ENCODE measurements around the gene FGF1. TPM values are rescaled to one million over a fixed set of nuclear protein-coding genes. Genes with fewer than 3 reads are reported as not detected.

FGF1 gene
- total RNA-seq, 1 experiment from 2014 or later: not detected

DNA sequence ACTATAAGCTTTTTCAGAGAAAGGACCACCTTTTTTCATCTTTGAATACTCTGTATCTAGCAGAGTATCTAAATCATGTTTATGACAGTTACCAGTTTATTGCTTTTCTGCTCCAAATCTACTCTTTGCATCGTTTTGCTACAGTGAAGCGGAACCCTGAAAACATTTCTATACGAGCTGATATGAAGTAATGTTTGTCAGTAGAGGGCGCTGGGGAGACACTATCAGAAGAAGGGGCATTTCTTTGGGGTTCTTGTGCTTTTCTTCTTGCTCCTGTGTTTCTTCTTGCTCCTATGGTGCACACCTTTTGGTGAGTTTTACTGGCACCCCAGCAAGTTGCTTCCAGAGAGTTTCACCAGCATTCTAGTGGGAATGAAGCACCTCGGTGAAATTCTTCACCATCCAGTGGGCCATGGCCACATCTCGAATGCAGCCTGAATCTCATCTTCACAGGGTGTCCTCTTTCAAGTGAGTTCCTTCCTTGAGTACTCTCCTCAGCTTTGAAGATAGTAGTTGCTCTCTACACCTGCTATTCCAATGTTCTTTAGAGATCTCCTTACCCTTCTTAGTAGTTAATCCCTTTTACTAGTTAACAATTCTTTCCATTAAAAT, 98.4 kb downstream of the FGF1 start:
- Histone ChIP-seq H3K4me3 (no peak overlapping the region), H3K9me3 (replicated peaks) (no peaks in the 10 kb centered on the region), H3K4me1 (no peaks in the 10 kb centered on the region), H3K27me3 (peaks cover 6% of the 10 kb centered on the region), H3K27ac (no peak overlapping the region), H3K36me3 (no peaks in the 10 kb centered on the region)
- DNase-seq: peak; percentile 56 to 72

DNA sequence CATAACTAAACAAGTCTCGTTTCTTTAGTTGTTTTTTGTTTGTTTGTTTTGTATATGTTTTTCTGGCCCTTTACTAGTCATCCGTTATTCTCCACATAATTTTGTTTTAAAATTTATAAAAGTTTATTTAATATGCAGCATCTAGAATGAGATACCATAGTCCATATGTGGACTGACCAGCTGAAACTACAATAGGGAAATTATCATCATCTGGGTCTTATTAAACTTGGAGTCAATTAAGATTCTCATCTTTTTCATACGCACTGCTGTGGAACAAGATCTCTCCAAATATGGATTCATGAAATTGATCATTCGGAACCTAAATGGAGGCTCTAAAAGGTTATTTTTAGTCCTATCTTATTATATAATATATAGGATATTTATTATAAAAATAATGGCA, 99.3 kb downstream of the FGF1 start:
- Histone ChIP-seq H3K27me3 (peaks cover 6% of the 10 kb centered on the region), H3K36me3 (no peaks in the 10 kb centered on the region), H3K4me1 (no peaks in the 10 kb centered on the region), H3K27ac (no peak overlapping the region), H3K9me3 (replicated peaks) (no peaks in the 10 kb centered on the region), H3K4me3 (no peak overlapping the region)
- DNase-seq: no peak

DNA sequence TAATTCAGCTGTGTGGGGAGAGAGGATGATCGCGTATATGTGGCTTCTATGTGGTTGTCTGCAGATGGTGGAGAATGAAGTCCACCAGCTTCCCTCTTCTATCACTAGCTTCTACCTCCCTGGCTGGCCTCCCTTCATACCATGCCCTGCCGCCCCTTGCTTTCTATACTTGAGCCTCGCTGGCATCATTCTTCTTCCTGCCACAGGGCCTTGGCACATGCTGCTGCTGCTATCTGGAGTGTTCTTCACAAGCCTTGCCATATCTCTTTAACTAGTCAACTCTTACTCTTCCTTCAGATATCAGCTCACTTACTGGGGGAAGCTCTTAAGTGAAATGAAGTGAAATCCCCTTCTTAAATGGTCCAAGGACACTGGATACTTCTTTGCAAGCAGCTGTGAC, 100.4 kb downstream of the FGF1 start:
- Histone ChIP-seq H3K9me3 (replicated peaks) (no peaks in the 10 kb centered on the region), H3K4me3 (no peak overlapping the region), H3K36me3 (no peaks in the 10 kb centered on the region), H3K27ac (no peak overlapping the region), H3K4me1 (no peaks in the 10 kb centered on the region), H3K27me3 (peaks cover 6% of the 10 kb centered on the region)
- no peak for DNase-seq

DNA sequence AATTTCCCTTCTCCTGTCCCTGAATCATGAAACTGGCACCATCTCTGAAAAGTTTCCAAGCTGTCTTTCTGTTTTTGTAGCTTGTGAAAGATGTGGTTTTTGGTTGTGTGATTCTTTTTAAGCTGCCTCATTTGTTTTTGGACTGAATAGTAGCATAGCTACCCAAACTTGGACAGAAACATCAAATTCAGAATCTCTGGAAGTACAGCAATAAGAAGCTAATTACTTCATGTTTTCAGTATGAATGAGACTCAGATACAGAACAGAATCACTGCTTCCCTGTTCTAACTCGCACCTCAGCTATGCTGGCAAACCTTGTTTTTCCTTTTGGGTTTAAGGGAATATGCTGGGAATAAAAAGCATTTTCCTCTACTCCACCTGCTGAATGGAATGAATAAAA, 101.0 kb downstream of the FGF1 start:
- H3K4me1 ChIP-seq: no peaks in the 10 kb centered on the region
- H3K27me3 ChIP-seq: peaks cover 6% of the 10 kb centered on the region

DNA sequence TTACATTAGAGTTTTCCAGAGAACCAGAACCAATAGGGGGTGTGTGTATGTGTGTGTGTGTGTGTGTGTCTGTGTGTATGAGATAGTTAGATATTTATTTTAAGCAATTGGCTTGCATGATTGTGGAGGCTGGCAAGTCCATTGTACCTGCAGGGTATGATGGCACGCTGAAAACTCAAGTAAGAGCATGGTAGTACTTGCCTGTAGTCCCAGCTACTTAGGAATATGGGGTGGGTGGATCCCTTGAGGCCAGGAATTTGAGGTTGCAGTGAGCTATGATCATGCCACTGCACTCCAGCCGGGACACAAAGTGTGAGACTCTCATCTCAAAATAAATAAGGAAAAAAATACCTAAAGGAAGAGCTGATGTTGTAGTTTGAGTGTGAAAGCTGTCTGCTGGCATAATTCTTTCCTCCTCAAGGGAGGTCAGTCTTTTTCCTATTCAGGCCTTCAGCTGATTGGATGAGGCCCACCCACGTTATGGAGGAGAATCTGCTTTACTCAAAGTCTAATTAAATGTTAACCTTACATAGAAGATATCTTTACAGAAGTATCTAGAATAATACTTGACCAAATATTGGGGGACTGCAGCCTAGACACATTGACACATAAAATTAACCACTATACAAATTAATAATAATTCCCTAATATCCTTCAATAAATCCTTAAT, 107.6 kb downstream of the FGF1 start:
- H3K27me3 ChIP-seq: no peaks in the 10 kb centered on the region
- DNase-seq: no peak
- H3K27ac ChIP-seq: no peak overlapping the region
- H3K4me1 ChIP-seq: no peaks in the 10 kb centered on the region
- H3K4me3 ChIP-seq: no peak overlapping the region
- no peaks in the 10 kb centered on the region for H3K9me3 ChIP-seq (replicated peaks)
- H3K36me3 ChIP-seq: no peaks in the 10 kb centered on the region

More for the DNA sequence above, 101.0 kb downstream of the FGF1 start:
- H3K27ac ChIP-seq: no peak overlapping the region
- DNase-seq: no peak
- no peaks in the 10 kb centered on the region for H3K36me3 ChIP-seq
- H3K4me3 ChIP-seq: no peak overlapping the region
- H3K9me3 ChIP-seq (replicated peaks): no peaks in the 10 kb centered on the region

DNA sequence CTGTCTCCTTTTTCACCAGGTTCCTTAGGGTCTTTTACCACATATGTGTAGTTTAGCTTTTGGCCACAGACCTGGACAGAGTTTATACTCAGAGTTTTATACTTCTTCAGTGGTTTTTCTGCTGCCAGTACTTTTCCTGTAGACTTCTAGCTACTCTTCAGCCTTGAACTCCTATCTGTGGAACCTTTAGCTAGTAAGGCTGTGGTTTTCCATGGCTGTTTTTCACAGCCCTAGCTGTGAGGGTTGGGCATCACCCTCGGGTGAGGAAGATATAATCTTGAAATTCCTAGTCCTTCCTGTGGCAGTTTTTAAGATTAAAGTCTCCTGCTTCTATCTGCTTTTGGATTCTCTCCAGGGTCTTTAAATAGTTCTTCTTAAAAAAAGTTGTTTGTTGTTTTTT, 109.1 kb downstream of the FGF1 start:
- no peaks in the 10 kb centered on the region for H3K36me3 ChIP-seq
- H3K4me3 ChIP-seq: no peak overlapping the region
- H3K9me3 ChIP-seq (replicated peaks): no peaks in the 10 kb centered on the region
- H3K27ac ChIP-seq: no peak overlapping the region
- no peaks in the 10 kb centered on the region for H3K4me1 ChIP-seq
- H3K27me3 ChIP-seq: no peaks in the 10 kb centered on the region
- DNase-seq: no peak

DNA sequence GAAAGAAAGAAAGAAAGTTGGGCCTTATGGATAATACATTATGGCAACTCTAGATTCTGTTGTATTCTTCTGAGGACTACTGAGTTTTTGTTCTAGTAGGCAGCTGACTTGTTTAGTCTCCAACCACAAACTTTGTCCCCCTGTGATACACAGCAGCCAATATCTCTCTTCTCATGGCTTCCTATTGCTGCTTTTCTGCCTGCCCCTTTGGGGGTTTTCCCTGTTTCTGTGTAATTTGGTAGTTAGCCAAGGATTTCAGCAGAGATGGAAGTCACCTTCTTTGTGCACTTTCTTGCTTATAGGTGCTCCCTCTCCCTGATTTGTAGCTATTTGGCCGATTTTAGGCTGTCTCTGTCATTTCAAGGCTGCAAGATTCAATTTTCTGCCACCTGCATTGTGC, 109.6 kb downstream of the FGF1 start:
- Histone ChIP-seq H3K4me1 (no peaks in the 10 kb centered on the region), H3K9me3 (replicated peaks) (no peaks in the 10 kb centered on the region), H3K27me3 (no peaks in the 10 kb centered on the region), H3K27ac (no peak overlapping the region), H3K36me3 (no peaks in the 10 kb centered on the region), H3K4me3 (no peak overlapping the region)
- no peak for DNase-seq

DNA sequence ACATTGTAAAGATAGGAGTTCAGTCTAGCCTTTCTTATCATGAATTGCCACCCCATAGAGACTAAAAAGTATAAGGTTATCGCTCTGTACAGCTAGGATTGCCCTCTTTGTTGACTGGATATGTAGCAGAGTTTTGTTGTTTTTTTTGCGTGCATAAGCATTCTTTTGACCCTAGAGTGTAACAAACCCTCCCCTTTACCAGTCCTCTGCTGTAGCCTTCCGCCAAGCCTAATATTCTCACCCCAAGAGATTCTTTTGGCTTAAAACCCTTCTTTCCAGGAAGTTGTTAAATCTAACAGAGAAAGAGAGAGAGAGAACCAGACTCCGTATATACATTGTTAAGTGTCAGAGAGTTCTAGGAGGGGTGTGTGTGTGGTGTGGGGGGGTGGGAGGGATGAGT, 113.9 kb downstream of the FGF1 start:
- Histone ChIP-seq H3K27me3 (no peaks in the 10 kb centered on the region), H3K27ac (no peak overlapping the region), H3K36me3 (no peaks in the 10 kb centered on the region), H3K4me1 (no peaks in the 10 kb centered on the region), H3K4me3 (no peak overlapping the region), H3K9me3 (replicated peaks) (no peaks in the 10 kb centered on the region)
- DNase-seq: no peak

DNA sequence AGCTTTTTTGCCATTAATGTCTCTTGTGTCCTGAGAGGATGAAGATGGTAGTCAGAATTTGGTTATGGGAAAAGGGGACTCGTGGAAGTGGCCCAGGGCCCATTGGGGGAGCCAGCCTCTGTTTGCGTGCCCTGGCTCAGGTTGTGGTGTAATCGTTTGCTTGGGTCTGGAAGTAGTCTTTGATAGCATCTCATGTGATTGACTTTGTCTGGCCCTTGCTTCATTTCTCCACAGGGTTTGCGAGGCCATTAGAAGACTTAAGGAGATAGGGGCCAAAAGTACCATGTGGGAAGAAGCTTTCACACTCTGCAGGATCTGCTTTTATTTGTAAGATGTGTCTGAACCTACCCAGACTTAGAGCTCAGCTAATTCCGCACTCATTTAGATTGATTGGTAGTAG, 114.5 kb downstream of the FGF1 start:
- H3K4me1 ChIP-seq: no peaks in the 10 kb centered on the region
- no peaks in the 10 kb centered on the region for H3K27me3 ChIP-seq
- H3K4me3 ChIP-seq: no peak overlapping the region
- no peaks in the 10 kb centered on the region for H3K9me3 ChIP-seq (replicated peaks)
- H3K36me3 ChIP-seq: no peaks in the 10 kb centered on the region
- H3K27ac ChIP-seq: no peak overlapping the region
- no peak for DNase-seq

DNA sequence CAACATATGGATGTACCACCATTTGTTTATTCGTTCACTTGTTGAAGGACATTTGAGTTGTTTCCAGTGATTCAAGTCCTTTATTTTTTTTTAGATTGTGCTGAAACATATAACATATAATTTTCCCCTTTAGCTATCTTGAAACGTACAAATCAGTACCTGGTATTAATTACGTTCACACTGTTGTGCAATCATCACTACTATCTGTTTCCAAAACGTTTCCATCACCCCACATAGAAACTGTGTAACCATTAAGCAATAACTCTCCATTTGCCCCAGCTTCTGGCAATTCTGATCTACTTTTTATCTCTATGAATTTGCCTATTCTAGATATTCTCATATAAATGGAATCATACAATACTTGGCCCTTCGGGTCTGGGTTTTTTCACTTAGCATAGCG, 116.0 kb downstream of the FGF1 start:
- DNase-seq: no peak
- Histone ChIP-seq H3K4me1 (no peaks in the 10 kb centered on the region), H3K36me3 (no peaks in the 10 kb centered on the region), H3K4me3 (no peak overlapping the region), H3K27ac (no peak overlapping the region), H3K27me3 (no peaks in the 10 kb centered on the region), H3K9me3 (replicated peaks) (no peaks in the 10 kb centered on the region)

DNA sequence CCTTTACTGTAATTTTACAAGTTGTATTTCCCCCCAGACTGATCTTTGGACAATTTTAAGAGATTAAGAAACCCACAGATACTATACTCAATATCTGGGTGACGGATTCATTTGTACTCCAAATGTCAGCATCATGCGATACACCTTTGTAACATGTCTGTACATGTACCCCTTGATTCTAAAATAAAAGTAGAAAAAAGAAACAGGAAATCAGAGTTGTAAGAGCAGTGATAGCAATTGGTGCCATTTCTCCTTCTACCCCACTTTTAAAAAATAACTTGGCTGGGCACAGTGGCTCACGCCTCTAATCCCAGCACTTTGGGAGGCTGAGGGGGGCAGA, 116.9 kb downstream of the FGF1 start:
- no peaks in the 10 kb centered on the region for H3K4me1 ChIP-seq
- H3K4me3 ChIP-seq: no peak overlapping the region
- no peaks in the 10 kb centered on the region for H3K36me3 ChIP-seq
- H3K27me3 ChIP-seq: no peaks in the 10 kb centered on the region
- H3K27ac ChIP-seq: no peak overlapping the region
- no peaks in the 10 kb centered on the region for H3K9me3 ChIP-seq (replicated peaks)
- DNase-seq: no peak

DNA sequence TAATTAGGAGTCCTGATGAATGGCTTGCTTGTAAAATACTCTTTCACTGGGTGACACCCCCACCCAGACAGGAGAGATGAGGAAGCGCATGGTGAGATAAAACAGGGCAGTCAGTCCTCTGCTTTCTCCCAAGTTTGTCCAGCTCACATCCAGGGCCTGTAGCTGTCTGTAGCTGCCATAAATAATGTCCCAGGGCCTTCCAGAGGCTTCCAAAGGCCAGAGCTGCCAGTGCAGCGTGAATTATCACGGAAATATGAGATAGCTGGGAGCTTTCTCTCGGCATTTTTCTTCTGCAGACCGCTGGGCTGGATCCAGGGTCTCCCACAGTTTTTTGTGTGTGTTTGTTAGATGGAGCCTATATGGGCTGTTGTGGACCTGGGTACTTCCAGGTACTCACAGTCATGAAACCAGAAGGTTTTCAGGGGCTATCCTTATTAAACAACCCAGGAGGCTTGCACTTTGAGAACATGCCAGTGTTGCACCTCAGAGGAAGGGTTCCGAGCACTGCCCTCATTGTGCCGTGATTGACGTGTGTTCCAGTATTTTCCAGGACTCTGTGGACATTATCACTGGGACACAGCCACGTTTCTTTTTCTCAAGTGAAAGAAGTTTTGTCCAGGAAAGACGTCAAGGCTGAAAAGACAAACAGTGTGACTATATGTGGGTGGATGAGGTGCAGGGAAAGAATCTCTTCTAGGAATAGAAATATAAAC, 117.5 kb downstream of the FGF1 start:
- Histone ChIP-seq H3K4me1 (no peaks in the 10 kb centered on the region), H3K9me3 (replicated peaks) (no peaks in the 10 kb centered on the region), H3K27me3 (no peaks in the 10 kb centered on the region), H3K36me3 (no peaks in the 10 kb centered on the region), H3K4me3 (no peak overlapping the region), H3K27ac (no peak overlapping the region)
- no peak for DNase-seq

DNA sequence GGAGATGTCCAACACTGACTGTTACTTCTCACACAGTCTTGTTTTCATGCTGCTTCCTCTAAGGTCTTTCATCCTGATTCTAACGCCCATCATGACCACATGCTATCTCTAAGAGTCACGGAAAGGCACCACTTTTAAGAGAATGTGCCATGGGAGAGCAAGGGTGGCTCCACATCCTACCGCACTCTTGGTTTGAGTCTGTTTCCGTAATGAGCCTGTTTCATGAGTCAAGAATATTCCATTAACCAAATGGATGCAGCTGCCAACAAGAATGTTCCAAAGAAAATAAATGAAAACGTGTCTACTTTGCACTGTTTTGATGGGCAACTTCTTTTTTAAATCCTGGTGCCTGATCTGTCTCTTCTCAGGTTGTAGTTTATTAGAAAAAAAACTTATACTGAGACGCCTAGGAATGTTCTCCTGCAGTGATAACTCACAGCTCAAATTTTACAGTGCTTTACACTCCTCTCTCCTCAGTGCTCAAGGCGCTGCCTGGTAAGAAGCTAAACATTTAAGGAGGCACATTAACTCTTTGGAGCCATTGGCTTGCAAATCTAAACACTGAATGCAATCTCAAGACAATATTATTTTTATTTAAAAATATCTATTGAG, 124.3 kb downstream of the FGF1 start:
- H3K27ac ChIP-seq: no peak overlapping the region
- no peak for DNase-seq
- H3K9me3 ChIP-seq (replicated peaks): no peaks in the 10 kb centered on the region; the same call in 1 of the 2 replicates
- H3K27me3 ChIP-seq: no peaks in the 10 kb centered on the region
- H3K36me3 ChIP-seq: no peaks in the 10 kb centered on the region
- H3K4me3 ChIP-seq: no peak overlapping the region
- H3K4me1 ChIP-seq: no peaks in the 10 kb centered on the region

DNA sequence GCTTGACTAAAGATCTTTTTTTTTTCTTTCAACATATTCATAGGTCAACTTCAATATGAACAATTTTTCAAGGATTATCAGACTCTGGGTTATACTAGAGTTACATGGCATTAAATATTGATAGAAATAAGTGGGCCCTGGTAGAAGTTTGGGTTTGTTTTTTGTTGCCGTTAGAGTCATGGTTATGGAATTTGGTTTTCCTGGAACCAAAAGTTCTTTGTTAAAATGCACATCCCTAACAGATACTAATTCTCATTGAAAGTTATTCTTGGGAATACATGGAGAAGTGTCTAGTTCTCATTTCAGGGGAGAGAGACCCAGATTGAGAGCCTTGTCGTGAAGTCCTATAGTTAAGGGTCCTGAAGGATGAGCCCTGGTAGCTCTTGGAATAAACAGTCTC, 124.9 kb downstream of the FGF1 start:
- Histone ChIP-seq H3K9me3 (replicated peaks) (no peaks in the 10 kb centered on the region; the same call in none of the 2 replicates), H3K4me3 (no peak overlapping the region), H3K27me3 (no peaks in the 10 kb centered on the region), H3K36me3 (no peaks in the 10 kb centered on the region), H3K27ac (no peak overlapping the region), H3K4me1 (no peaks in the 10 kb centered on the region)
- DNase-seq: no peak

DNA sequence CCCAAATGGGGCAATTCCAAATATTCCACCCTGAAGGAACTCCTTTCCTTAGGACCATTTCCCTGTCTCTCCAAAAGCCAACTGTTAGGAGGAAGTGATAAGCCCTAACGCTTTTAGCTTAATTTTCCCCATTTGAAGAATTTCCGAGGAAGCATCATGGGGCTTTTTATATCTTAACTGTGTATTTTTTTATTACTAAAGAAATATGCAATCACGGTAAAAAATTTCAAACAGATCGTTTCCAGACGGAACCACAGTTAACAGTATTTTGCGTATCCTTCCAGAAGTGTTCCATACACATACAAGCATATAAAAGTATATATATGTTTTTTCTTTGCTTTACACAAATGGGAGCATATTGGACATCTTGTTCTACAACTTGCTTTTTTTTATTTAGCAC, 133.8 kb downstream of the FGF1 start:
- DNase-seq: no peak
- H3K4me3 ChIP-seq: peak overlapping the region; percentile 46
- no peaks in the 10 kb centered on the region; the same call in 1 of the 2 replicates for H3K9me3 ChIP-seq (replicated peaks)
- peaks cover 7% of the 10 kb centered on the region; the same call in 1 of the 2 replicates for H3K4me1 ChIP-seq
- no peak overlapping the region for H3K27ac ChIP-seq
- H3K36me3 ChIP-seq: no peaks in the 10 kb centered on the region
- H3K27me3 ChIP-seq: no peaks in the 10 kb centered on the region
